K562 (cell line): Measurements from ENCODE around the gene MCM9. TPM values are rescaled to one million over a fixed set of nuclear protein-coding genes. Genes with fewer than 3 reads are reported as not detected.

Experiments
- ATAC-seq: fragments of 200-7000 bp; cut with Tn5 transposase; 3 replicates; pipeline ENCODE4 v1.9.1; 2020; ENCODE audit warnings: moderate library complexity
- BruUV-seq: library from RNA; stranded (reverse); fragments of 400-500 nt; replicated peaks from 2 replicates; lab custom pipeline; 2021; lab: Mats Ljungman, UMichigan
- CTCF ChIA-PET: fragments of 300-600 bp; formaldehyde crosslinking; extraction: SDS; loops from one replicate; lab custom pipeline; 2021; ENCODE audit warnings: low intra/inter-chr PET ratio; lab: Yijun Ruan, JAX
- POLR2A ChIA-PET: fragments of 300-600, 350-650 bp; sonication (Branson Sonifier 250); formaldehyde crosslinking; extraction: SDS; loops from one replicate; lab custom pipeline; 2021; ENCODE audit warnings: antibody characterized with exemption, inconsistent platforms; lab: Yijun Ruan, JAX
- DNase-seq, 4 experiments: peaks; one replicate each; pipeline versions ENCODE4 v3.0.0 to v3.0.0-alpha.2; 2011 to 2018; ENCODE audit warnings: low spot score in 3 of 4, mixed read lengths in 3 of 4; ENCODE audit errors: extremely low read depth in 1 of 4
- FAIRE-seq: peaks from 2 replicates; lab custom pipeline; 2011; peaks lifted over from hg19 to GRCh38; lab: Jason Lieb, UNC
- H2AFZ ChIP-seq: 2 replicates; pipeline ENCODE4 v1.6.0; 2011; ENCODE audit warnings: low read depth, low read length, control low read depth, inconsistent platforms
- H3K27ac ChIP-seq: fragments of 200-600 bp; 3 replicates; pipeline ENCODE4 v1.8.0; 2011; ENCODE audit warnings: low read depth, mild to moderate bottlenecking, control low read depth, inconsistent platforms, low read length, moderate library complexity, mixed read lengths; ENCODE audit errors: extremely low read depth
- H3K27me3 ChIP-seq, 2 experiments: fragments of 300-600 bp in 1 of 2; 2 replicates in 1 of 2; 3 replicates in 1 of 2; pipeline versions ENCODE4 v1.6.0 to v1.8.0; 2011; ENCODE audit warnings: inconsistent platforms in 2 of 2, low read length in 2 of 2, mild to moderate bottlenecking in 1 of 2, mixed read lengths in 1 of 2, moderate library complexity in 1 of 2; ENCODE audit not compliant: control insufficient read depth in 2 of 2, insufficient read depth in 2 of 2
- H3K36me3 ChIP-seq: fragments of 300-600 bp; 3 replicates; pipeline ENCODE4 v1.8.0; 2011; ENCODE audit warnings: mild to moderate bottlenecking, low read length, inconsistent platforms; ENCODE audit not compliant: control insufficient read depth, insufficient read depth
- H3K4me1 ChIP-seq, 2 experiments: fragments of 200-600 bp in 1 of 2; replicated peaks in 1 of 2; 2 replicates in 1 of 2; 3 replicates in 1 of 2; pipeline versions ENCODE4 v1.5.1 to v1.8.0; 2011; ENCODE audit warnings: inconsistent platforms in 2 of 2, low read length in 2 of 2, mild to moderate bottlenecking in 1 of 2, mixed read lengths in 1 of 2, moderate library complexity in 1 of 2; ENCODE audit not compliant: control insufficient read depth in 2 of 2, insufficient read depth in 2 of 2
- H3K4me2 ChIP-seq: 2 replicates; pipeline ENCODE4 v1.6.1; 2011; ENCODE audit warnings: low read length, control low read depth, inconsistent platforms, mixed read lengths; ENCODE audit not compliant: insufficient read depth
- H3K4me3 ChIP-seq: fragments of 200-600 bp; sonication (generic), shearing (Covaris generic); 2 replicates; pipeline ENCODE4 v1.5.1; 2016; ENCODE audit warnings: control low read depth, inconsistent platforms
- H3K79me2 ChIP-seq: fragments of 200-600 bp; 3 replicates; pipeline ENCODE4 v1.8.0; 2011; ENCODE audit warnings: low read length, inconsistent platforms; ENCODE audit not compliant: control insufficient read depth, insufficient read depth
- H3K9ac ChIP-seq, 2 experiments: 2 replicates each; pipeline versions ENCODE4 v1.6.0 to v1.6.1; 2011; ENCODE audit warnings: low read depth in 2 of 2, low read length in 2 of 2, control low read depth in 1 of 2, inconsistent platforms in 1 of 2, mild to moderate bottlenecking in 1 of 2, mixed read lengths in 1 of 2; ENCODE audit not compliant: insufficient read depth in 1 of 2
- H3K9me1 ChIP-seq: one replicate; pipeline ENCODE4 v1.6.0; 2011; ENCODE audit warnings: inconsistent platforms, mild to moderate bottlenecking, low read length, moderate library complexity; ENCODE audit not compliant: control insufficient read depth, insufficient read depth
- H3K9me3 ChIP-seq: replicated peaks from 2 replicates; pipeline ENCODE4 v1.5.1; 2011; ENCODE audit warnings: low read depth, low read length, inconsistent platforms; ENCODE audit not compliant: control insufficient read depth, insufficient read depth
- H4K20me1 ChIP-seq: replicated peaks from 2 replicates; pipeline ENCODE4 v1.6.1; 2011; ENCODE audit warnings: low read length, inconsistent platforms, mixed read lengths; ENCODE audit not compliant: control insufficient read depth, insufficient read depth
- WGBS: fragments of 100-300 bp; shearing (Covaris generic); methylation state at CpG from one replicate; pipeline ENCODE4 v1.1.6; 2016; ENCODE audit warnings: low coverage, mixed read lengths; ENCODE audit not compliant: insufficient coverage; ENCODE audit errors: missing lambda C conversion rate; 5-methylcytosine and 5-hydroxymethylcytosine counted together
- in situ Hi-C: fragments of 300-500 bp; cut with MboI; formaldehyde crosslinking; loops from 4 replicates; pipeline ENCODE4 v1.15.0; 2018; ENCODE audit warnings: inconsistent platforms, mixed read lengths
- intact Hi-C: fragments of 100-400 bp; cut with micrococcal nuclease; formaldehyde crosslinking; loops from 2 replicates; pipeline ENCODE4 v1.14.2; 2022
- polyA plus RNA-seq, 8 experiments: library from polyadenylated mRNA; depleted of rRNA in 4 of 8; stranded (reverse) in 5 of 8; unstranded in 3 of 8; fragments of >200 nt; fragmentation: Nextera tagmentation in 2 of 8; fragmentation: Illumina TruSeq in 1 of 8; extraction: Ambion mirVana in 2 of 8; extraction: Trizol in 1 of 8; gene quantifications; 2 replicates each; pipeline versions ENCODE4 v1.2.1 to v1.2.3, GENCODE V29; 2011 to 2014; ENCODE audit warnings: inconsistent platforms in 1 of 8, missing spikeins in 1 of 8
- total RNA-seq, 7 experiments: library from RNA; depleted of rRNA in 6 of 7; stranded (reverse); fragments of >200 nt in 6 of 7; fragmentation: Illumina TruSeq in 2 of 7; extraction: Trizol in 2 of 7; gene quantifications; 2 replicates each; pipeline versions ENCODE4 v1.2.1 to v1.2.3, GENCODE V29; 2011 to 2021; ENCODE audit warnings: low replicate concordance in 1 of 7
- TF ChIP-seq, protein P1 (sequence below): sonication (generic); IDR thresholded peaks from 2 replicates; pipeline ENCODE4 v1.6.1; 2016
- TF ChIP-seq, protein P2 (sequence below): fragments of 450-650 bp; formaldehyde crosslinking; IDR thresholded peaks from 2 replicates; pipeline ENCODE4 v1.4.0; 2020; ENCODE audit warnings: mild to moderate bottlenecking, moderate library complexity

The MCM9 gene
- total and polyA plus RNA-seq, 9 of the 15 experiments (the other 6 are each of a cell fraction or from before 2014, with no cell fraction given), result 4.8 to 16.7 (median 11.6) TPM

DNA sequence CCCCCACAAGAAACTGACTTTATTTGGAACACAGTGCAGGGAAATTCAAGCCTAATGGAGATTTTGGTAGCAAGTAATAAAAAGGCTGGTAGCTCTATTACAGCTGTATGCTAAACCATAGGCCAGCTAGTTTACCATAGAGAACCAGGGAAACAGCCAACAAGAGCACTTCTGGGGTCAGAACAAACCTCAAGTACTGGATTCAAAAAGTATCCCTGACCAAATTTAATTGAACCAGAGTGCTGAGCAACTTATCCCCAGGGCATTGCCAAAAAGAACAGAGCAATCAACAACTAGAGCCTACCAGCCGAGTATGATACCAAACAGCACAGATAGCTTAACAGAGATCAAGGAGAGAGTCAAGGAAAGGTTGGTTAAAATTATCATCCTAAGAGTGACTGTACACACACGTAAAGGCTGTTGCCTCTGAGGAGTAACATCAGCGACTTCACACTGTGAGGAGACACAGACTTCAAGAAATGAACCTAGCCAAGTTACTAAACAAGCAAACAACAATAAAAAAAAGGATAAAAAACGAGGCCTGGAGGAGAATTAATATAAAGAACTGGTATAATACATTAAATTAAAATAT lies 52.5 kb downstream of the MCM9 start:
- DNase-seq, result no peak
- Histone ChIP-seq H3K4me3 (no peak overlapping the region), H3K79me2 (peaks cover 24% of the 10 kb centered on the region; the same call in 2 of the 3 replicates), H3K27ac (no peak overlapping the region), H3K9me1 (no peaks in the 10 kb centered on the region), H3K4me2 (peak overlapping the region; percentile 48), H3K9ac (peak overlapping the region in 1 of 2 experiments; percentile 15; a peak in 1 of 4 replicates), H3K4me1 (peaks cover 0 to 15% of the 10 kb centered on the region in 2 experiments; a peak in 1 of 5 replicates), H3K27me3 (no peaks in the 10 kb centered on the region), H3K36me3 (no peaks in the 10 kb centered on the region), H3K9me3 (no peaks in the 10 kb centered on the region), H2AFZ (peak overlapping the region; percentile 74), H4K20me1 (no peaks in the 10 kb centered on the region)
- 25% methylated on average over 4 of the region's 4 CpGs for WGBS
- in situ Hi-C loops, result no loop called here
- peak; percentile 52 for FAIRE-seq
- ChIA-PET CTCF (no interaction called here), POLR2A (interaction anchor here (1.0 to 3.0 kb wide), 4 partner anchors 8 to 17 kb away, joined by 3 to 24 read pairs (median 4); partner anchors contain the start of gene ASF1A)
- no TSS peak for BruUV-seq
- TF ChIP-seq, protein P1, sequence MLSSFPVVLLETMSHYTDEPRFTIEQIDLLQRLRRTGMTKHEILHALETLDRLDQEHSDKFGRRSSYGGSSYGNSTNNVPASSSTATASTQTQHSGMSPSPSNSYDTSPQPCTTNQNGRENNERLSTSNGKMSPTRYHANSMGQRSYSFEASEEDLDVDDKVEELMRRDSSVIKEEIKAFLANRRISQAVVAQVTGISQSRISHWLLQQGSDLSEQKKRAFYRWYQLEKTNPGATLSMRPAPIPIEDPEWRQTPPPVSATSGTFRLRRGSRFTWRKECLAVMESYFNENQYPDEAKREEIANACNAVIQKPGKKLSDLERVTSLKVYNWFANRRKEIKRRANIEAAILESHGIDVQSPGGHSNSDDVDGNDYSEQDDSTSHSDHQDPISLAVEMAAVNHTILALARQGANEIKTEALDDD, result peak; percentile 48; the same call in 1 of the 2 replicates
- TF ChIP-seq, protein P2, sequence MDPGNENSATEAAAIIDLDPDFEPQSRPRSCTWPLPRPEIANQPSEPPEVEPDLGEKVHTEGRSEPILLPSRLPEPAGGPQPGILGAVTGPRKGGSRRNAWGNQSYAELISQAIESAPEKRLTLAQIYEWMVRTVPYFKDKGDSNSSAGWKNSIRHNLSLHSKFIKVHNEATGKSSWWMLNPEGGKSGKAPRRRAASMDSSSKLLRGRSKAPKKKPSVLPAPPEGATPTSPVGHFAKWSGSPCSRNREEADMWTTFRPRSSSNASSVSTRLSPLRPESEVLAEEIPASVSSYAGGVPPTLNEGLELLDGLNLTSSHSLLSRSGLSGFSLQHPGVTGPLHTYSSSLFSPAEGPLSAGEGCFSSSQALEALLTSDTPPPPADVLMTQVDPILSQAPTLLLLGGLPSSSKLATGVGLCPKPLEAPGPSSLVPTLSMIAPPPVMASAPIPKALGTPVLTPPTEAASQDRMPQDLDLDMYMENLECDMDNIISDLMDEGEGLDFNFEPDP (CRISPR knock-in tag), result no peak
- intact Hi-C loops, result no loop called here
- ATAC-seq, result peak; percentile 80
